HepG2 (cell line): ENCODE measurements around the gene FLVCR1. TPM values are rescaled to one million over a fixed set of nuclear protein-coding genes. Genes with fewer than 3 reads are reported as not detected.

Experiments
- ARID2 ChIP-seq: sonication (generic); formaldehyde crosslinking; IDR thresholded peaks from 2 replicates; pipeline ENCODE4 v1.8.1; 2022; ENCODE audit warnings: mild to moderate bottlenecking, missing genetic modification reagents, borderline replicate concordance
- HDAC1 ChIP-seq: sonication (generic); formaldehyde crosslinking; IDR thresholded peaks from 2 replicates; pipeline ENCODE4 v1.5.1; 2020; ENCODE audit warnings: mild to moderate bottlenecking, missing genetic modification reagents
- MYC ChIP-seq: sonication (generic); formaldehyde crosslinking; IDR thresholded peaks from 2 replicates; pipeline ENCODE4 v1.9.0; 2021; ENCODE audit warnings: missing genetic modification reagents, borderline replicate concordance
- PHF8 ChIP-seq: sonication (generic); formaldehyde crosslinking; IDR thresholded peaks from 2 replicates; pipeline ENCODE4 v1.5.0; 2020; ENCODE audit warnings: missing genetic modification reagents
- SATB2 ChIP-seq: sonication (generic); formaldehyde crosslinking; IDR thresholded peaks from 2 replicates; pipeline ENCODE4 v1.5.0; 2020; ENCODE audit warnings: missing genetic modification reagents
- TAF15 ChIP-seq: fragments of 200-400 bp; formaldehyde crosslinking; IDR thresholded peaks from one replicate; pipeline ENCODE4 v1.6.1; 2018; ENCODE audit warnings: mild to moderate bottlenecking, low read depth, low read length; ENCODE audit not compliant: poor library complexity, severe bottlenecking
- ZNF331 ChIP-seq: sonication (generic); formaldehyde crosslinking; IDR thresholded peaks from 2 replicates; pipeline ENCODE4 v1.4.0; 2020; ENCODE audit warnings: missing genetic modification reagents
- ZNF790 ChIP-seq: sonication (generic); formaldehyde crosslinking; IDR thresholded peaks from 2 replicates; pipeline ENCODE4 v1.8.0; 2022; ENCODE audit warnings: missing genetic modification reagents, mild to moderate bottlenecking, borderline replicate concordance
- polyA plus RNA-seq, 8 experiments: library from polyadenylated mRNA; depleted of rRNA in 3 of 8; stranded (reverse) in 7 of 8; unstranded in 1 of 8; fragments of >200 nt; fragmentation: Illumina TruSeq in 4 of 8; extraction: Trizol in 4 of 8; gene quantifications; 2 replicates each; pipeline versions ENCODE4 v1.2.1 to v1.2.3, GENCODE V29; 2011 to 2016; ENCODE audit warnings: low read depth in 4 of 8, missing spikeins in 1 of 8, mixed read lengths in 1 of 8; ENCODE audit not compliant: insufficient read depth in 1 of 8
- total RNA-seq, 5 experiments: library from RNA; depleted of rRNA; stranded (reverse); fragments of >200 nt; fragmentation: Illumina TruSeq; extraction: Trizol; gene quantifications; 2 replicates each; pipeline ENCODE4 v1.2.3, GENCODE V29; 2016; ENCODE audit warnings: low read depth in 1 of 5
- TF ChIP-seq, protein P1 (sequence below): IDR thresholded peaks from 2 replicates; pipeline ENCODE4 v1.6.1; 2016; ENCODE audit warnings: mild to moderate bottlenecking
- TF ChIP-seq, protein P2 (sequence below): sonication (generic); formaldehyde crosslinking; conservative IDR thresholded peaks from 2 replicates; pipeline ENCODE4 v1.4.0; 2020; ENCODE audit warnings: missing genetic modification reagents
- TF ChIP-seq, protein P3 (sequence below): sonication (generic); formaldehyde crosslinking; IDR thresholded peaks from 2 replicates; pipeline ENCODE4 v1.8.0; 2022; ENCODE audit warnings: mild to moderate bottlenecking, missing genetic modification reagents, moderate library complexity
- TF ChIP-seq, protein P4 (sequence below): sonication (generic); formaldehyde crosslinking; IDR thresholded peaks from 2 replicates; pipeline ENCODE4 v1.5.0; 2020; ENCODE audit warnings: missing genetic modification reagents, mild to moderate bottlenecking, borderline replicate concordance
- TF ChIP-seq, protein P5 (sequence below): sonication (generic); formaldehyde crosslinking; IDR thresholded peaks from 2 replicates; pipeline ENCODE4 v1.4.0; 2020; ENCODE audit warnings: missing genetic modification reagents
- TF ChIP-seq, protein P6 (sequence below): sonication (generic); formaldehyde crosslinking; IDR thresholded peaks from 2 replicates; pipeline ENCODE4 v1.4.0; 2020; ENCODE audit warnings: mild to moderate bottlenecking, missing genetic modification reagents
- TF ChIP-seq, protein P7 (sequence below): sonication (generic); formaldehyde crosslinking; IDR thresholded peaks from 2 replicates; pipeline ENCODE4 v1.5.0; 2020; ENCODE audit warnings: missing genetic modification reagents
- TF ChIP-seq, protein P8 (sequence below): IDR thresholded peaks from 2 replicates; pipeline ENCODE4 v1.6.1; 2016; ENCODE audit warnings: mild to moderate bottlenecking, missing biosample characterization, missing genetic modification reagents

FLVCR1 gene
- total and polyA plus RNA-seq, 2 of the 13 experiments (the other 11 are each of a cell fraction or from before 2014, with no cell fraction given): 14.8 to 39.8 TPM

DNA sequence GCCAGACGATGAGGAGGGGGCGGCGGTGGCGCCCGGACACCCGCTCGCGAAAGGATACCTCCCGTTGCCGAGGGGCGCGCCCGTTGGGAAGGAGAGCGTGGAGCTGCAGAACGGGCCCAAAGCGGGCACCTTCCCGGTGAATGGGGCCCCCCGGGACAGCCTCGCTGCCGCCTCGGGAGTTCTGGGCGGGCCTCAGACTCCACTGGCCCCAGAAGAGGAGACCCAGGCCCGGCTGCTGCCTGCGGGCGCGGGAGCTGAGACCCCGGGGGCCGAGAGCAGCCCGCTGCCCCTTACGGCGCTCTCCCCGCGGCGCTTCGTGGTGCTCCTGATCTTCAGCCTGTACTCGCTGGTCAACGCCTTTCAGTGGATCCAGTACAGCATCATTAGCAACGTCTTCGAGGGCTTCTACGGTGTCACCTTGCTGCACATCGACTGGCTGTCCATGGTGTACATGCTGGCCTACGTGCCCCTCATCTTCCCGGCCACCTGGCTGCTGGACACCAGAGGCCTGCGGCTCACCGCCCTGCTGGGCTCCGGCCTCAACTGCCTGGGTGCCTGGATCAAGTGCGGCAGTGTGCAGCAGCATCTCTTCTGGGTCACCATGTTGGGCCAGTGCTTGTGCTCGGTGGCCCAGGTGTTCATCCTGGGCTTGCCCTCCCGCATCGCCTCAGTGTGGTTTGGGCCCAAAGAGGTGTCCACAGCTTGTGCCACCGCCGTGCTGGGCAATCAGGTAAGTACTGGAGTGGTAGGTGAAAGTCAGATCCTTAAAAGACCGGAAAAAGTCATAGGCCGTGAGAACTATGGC lies 588 bp downstream of the FLVCR1 start (continued):
- TF ChIP-seq, protein P1, sequence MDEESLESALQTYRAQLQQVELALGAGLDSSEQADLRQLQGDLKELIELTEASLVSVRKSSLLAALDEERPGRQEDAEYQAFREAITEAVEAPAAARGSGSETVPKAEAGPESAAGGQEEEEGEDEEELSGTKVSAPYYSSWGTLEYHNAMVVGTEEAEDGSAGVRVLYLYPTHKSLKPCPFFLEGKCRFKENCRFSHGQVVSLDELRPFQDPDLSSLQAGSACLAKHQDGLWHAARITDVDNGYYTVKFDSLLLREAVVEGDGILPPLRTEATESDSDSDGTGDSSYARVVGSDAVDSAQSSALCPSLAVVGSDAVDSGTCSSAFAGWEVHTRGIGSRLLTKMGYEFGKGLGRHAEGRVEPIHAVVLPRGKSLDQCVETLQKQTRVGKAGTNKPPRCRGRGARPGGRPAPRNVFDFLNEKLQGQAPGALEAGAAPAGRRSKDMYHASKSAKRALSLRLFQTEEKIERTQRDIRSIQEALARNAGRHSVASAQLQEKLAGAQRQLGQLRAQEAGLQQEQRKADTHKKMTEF: no peak
- TF ChIP-seq, protein P2, sequence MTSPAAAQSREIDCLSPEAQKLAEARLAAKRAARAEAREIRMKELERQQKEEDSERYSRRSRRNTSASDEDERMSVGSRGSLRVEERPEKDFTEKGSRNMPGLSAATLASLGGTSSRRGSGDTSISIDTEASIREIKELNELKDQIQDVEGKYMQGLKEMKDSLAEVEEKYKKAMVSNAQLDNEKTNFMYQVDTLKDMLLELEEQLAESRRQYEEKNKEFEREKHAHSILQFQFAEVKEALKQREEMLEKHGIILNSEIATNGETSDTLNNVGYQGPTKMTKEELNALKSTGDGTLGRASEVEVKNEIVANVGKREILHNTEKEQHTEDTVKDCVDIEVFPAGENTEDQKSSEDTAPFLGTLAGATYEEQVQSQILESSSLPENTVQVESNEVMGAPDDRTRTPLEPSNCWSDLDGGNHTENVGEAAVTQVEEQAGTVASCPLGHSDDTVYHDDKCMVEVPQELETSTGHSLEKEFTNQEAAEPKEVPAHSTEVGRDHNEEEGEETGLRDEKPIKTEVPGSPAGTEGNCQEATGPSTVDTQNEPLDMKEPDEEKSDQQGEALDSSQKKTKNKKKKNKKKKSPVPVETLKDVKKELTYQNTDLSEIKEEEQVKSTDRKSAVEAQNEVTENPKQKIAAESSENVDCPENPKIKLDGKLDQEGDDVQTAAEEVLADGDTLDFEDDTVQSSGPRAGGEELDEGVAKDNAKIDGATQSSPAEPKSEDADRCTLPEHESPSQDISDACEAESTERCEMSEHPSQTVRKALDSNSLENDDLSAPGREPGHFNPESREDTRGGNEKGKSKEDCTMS (CRISPR knock-in tag): no peak
- peak; percentile 55; the same call in 1 of the 2 replicates for TF ChIP-seq SATB2 (CRISPR knock-in tag)
- peak; percentile 44; the same call in 1 of the 2 replicates for TF ChIP-seq PHF8
- TF ChIP-seq HDAC1 (CRISPR knock-in tag): 0 out of 2 replicates have a peak, but pooled peaks have one; percentile 22
- TF ChIP-seq ARID2 (CRISPR knock-in tag): no peak
- TF ChIP-seq, protein P3, sequence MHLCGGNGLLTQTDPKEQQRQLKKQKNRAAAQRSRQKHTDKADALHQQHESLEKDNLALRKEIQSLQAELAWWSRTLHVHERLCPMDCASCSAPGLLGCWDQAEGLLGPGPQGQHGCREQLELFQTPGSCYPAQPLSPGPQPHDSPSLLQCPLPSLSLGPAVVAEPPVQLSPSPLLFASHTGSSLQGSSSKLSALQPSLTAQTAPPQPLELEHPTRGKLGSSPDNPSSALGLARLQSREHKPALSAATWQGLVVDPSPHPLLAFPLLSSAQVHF (CRISPR knock-in tag): no peak
- no peak for TF ChIP-seq TAF15
- 0 out of 2 replicates have a peak, but pooled peaks have one; percentile 66 for TF ChIP-seq ZNF790
- peak; percentile 11; the same call in 1 of the 2 replicates for TF ChIP-seq MYC (CRISPR knock-in tag)
- TF ChIP-seq, protein P4, sequence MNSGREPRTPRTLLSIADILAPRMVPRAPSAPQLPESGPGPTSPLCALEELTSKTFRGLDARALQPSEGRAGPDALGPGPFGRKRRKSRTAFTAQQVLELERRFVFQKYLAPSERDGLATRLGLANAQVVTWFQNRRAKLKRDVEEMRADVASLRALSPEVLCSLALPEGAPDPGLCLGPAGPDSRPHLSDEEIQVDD: 0 out of 2 replicates have a peak, but pooled peaks have one; percentile 29
- no peak for TF ChIP-seq ZNF331 (CRISPR knock-in tag)
- TF ChIP-seq, protein P5, sequence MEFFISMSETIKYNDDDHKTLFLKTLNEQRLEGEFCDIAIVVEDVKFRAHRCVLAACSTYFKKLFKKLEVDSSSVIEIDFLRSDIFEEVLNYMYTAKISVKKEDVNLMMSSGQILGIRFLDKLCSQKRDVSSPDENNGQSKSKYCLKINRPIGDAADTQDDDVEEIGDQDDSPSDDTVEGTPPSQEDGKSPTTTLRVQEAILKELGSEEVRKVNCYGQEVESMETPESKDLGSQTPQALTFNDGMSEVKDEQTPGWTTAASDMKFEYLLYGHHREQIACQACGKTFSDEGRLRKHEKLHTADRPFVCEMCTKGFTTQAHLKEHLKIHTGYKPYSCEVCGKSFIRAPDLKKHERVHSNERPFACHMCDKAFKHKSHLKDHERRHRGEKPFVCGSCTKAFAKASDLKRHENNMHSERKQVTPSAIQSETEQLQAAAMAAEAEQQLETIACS (CRISPR knock-in tag): peak; percentile 15
- TF ChIP-seq, protein P6, sequence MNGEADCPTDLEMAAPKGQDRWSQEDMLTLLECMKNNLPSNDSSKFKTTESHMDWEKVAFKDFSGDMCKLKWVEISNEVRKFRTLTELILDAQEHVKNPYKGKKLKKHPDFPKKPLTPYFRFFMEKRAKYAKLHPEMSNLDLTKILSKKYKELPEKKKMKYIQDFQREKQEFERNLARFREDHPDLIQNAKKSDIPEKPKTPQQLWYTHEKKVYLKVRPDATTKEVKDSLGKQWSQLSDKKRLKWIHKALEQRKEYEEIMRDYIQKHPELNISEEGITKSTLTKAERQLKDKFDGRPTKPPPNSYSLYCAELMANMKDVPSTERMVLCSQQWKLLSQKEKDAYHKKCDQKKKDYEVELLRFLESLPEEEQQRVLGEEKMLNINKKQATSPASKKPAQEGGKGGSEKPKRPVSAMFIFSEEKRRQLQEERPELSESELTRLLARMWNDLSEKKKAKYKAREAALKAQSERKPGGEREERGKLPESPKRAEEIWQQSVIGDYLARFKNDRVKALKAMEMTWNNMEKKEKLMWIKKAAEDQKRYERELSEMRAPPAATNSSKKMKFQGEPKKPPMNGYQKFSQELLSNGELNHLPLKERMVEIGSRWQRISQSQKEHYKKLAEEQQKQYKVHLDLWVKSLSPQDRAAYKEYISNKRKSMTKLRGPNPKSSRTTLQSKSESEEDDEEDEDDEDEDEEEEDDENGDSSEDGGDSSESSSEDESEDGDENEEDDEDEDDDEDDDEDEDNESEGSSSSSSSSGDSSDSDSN: peak; percentile 61; the same call in 1 of the 2 replicates
- TF ChIP-seq, protein P7, sequence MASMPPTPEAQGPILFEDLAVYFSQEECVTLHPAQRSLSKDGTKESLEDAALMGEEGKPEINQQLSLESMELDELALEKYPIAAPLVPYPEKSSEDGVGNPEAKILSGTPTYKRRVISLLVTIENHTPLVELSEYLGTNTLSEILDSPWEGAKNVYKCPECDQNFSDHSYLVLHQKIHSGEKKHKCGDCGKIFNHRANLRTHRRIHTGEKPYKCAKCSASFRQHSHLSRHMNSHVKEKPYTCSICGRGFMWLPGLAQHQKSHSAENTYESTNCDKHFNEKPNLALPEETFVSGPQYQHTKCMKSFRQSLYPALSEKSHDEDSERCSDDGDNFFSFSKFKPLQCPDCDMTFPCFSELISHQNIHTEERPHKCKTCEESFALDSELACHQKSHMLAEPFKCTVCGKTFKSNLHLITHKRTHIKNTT (CRISPR knock-in tag): no peak
- TF ChIP-seq, protein P8, sequence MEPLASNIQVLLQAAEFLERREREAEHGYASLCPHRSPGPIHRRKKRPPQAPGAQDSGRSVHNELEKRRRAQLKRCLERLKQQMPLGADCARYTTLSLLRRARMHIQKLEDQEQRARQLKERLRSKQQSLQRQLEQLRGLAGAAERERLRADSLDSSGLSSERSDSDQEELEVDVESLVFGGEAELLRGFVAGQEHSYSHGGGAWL (CRISPR knock-in tag): 0 out of 2 replicates have a peak, but pooled peaks have one; percentile 22
